ENCODE results near the gene SULF2.

The SULF2 gene

GRCh38 chr20:47735412-47736400 lies 49.6 kb downstream of the SULF2 start:
- DNase-seq (ENCODE audit: low spot score) = no peak

GRCh38 chr20:47734870-47735269 lies 50.4 kb downstream of the SULF2 start:
- no peak for DNase-seq (ENCODE audit: low spot score)

GRCh38 chr20:47733892-47734291 lies 51.4 kb downstream of the SULF2 start:
- no peak for DNase-seq (ENCODE audit: low spot score)

GRCh38 chr20:47730744-47731143 lies 54.5 kb downstream of the SULF2 start:
- DNase-seq (ENCODE audit: low spot score) = no peak

GRCh38 chr20:47729472-47729871 lies 55.8 kb downstream of the SULF2 start:
- DNase-seq (ENCODE audit: low spot score) = no peak

GRCh38 chr20:47727909-47728361 lies 57.3 kb downstream of the SULF2 start:
- no peak for DNase-seq (ENCODE audit: low spot score)

- peak; percentile 80 for DNase-seq (ENCODE audit: low spot score)
Observed at GRCh38 chr20:47727170-47727880, 58.0 kb downstream of the SULF2 start.

GRCh38 chr20:47726632-47727031 lies 58.6 kb downstream of the SULF2 start:
- DNase-seq (ENCODE audit: low spot score) = no peak

- peak; percentile 85 for DNase-seq (ENCODE audit: low spot score)
Observed at GRCh38 chr20:47725248-47725973, 59.9 kb downstream of the SULF2 start.

GRCh38 chr20:47724910-47725247 lies 60.4 kb downstream of the SULF2 start:
- no peak for DNase-seq (ENCODE audit: low spot score)

GRCh38 chr20:47724396-47724795 lies 60.9 kb downstream of the SULF2 start:
- DNase-seq (ENCODE audit: low spot score) = no peak

GRCh38 chr20:47723322-47723721 lies 62.0 kb downstream of the SULF2 start:
- DNase-seq (ENCODE audit: low spot score) = no peak

- no peak for DNase-seq (ENCODE audit: low spot score)
Observed at GRCh38 chr20:47720636-47721427, 64.4 kb downstream of the SULF2 start.

- no peak for DNase-seq (ENCODE audit: low spot score)
Observed at GRCh38 chr20:47719625-47720024, 65.7 kb downstream of the SULF2 start.

- DNase-seq (ENCODE audit: low spot score) = no peak
Observed at GRCh38 chr20:47719211-47719610, 66.1 kb downstream of the SULF2 start.

- no peak for DNase-seq (ENCODE audit: low spot score)
Observed at GRCh38 chr20:47718398-47718797, 66.9 kb downstream of the SULF2 start.

GRCh38 chr20:47717421-47717820 lies 67.9 kb downstream of the SULF2 start:
- DNase-seq (ENCODE audit: low spot score) = no peak

GRCh38 chr20:47713878-47714450 lies 71.3 kb downstream of the SULF2 start:
- no peak for DNase-seq (ENCODE audit: low spot score)

GRCh38 chr20:47713163-47713562 lies 72.1 kb downstream of the SULF2 start:
- DNase-seq (ENCODE audit: low spot score) = no peak

- no peak for DNase-seq (ENCODE audit: low spot score)
Observed at GRCh38 chr20:47711046-47711752, 74.1 kb downstream of the SULF2 start.

- no peak for DNase-seq (ENCODE audit: low spot score)
Observed at GRCh38 chr20:47710665-47711045, 74.6 kb downstream of the SULF2 start.
